B cell (primary cell): ENCODE data around the gene PSMG4. TPM values are rescaled to one million over a fixed set of nuclear protein-coding genes. Genes with fewer than 3 reads are reported as not detected.

Experiments used
- ATAC-seq: fragments of 200-7000 bp; cut with Tn5 transposase; one replicate; pipeline ENCODE4 v1.10.0; 2021; ENCODE audit warnings: low read depth, mild to moderate bottlenecking, moderate number of reproducible peaks, moderate library complexity
- CTCF ChIA-PET: fragments of 350-600 bp; sonication (Branson Sonifier 250); formaldehyde crosslinking; loops from one replicate; lab custom pipeline; 2021; ENCODE audit warnings: antibody characterized with exemption, inconsistent platforms; lab: Charles Lee
- POLR2A ChIA-PET: fragments of 350-600 bp; sonication (Branson Sonifier 250); formaldehyde crosslinking; loops from one replicate; lab custom pipeline; 2021; ENCODE audit warnings: antibody characterized with exemption; lab: Charles Lee
- DNase-seq: peaks from one replicate; pipeline ENCODE4 v3.0.0; 2013
- H2AFZ ChIP-seq: 2 replicates; pipeline ENCODE4 v1.6.1; 2012; ENCODE audit warnings: mild to moderate bottlenecking, low read depth, low read length; ENCODE audit not compliant: insufficient read depth, poor library complexity, severe bottlenecking
- H3K27ac ChIP-seq, 2 donors: 1 replicate in 1 of 2; 2 replicates in 1 of 2; pipeline ENCODE4 v1.5.1; 2012 to 2013; ENCODE audit warnings: low read length in 2 of 2, mild to moderate bottlenecking in 2 of 2, moderate library complexity in 1 of 2
- H3K27me3 ChIP-seq, 4 experiments: fragments of 200-600 bp in 1 of 4; sonication (generic) in 1 of 4; replicated peaks in 1 of 4; 1 replicate in 2 of 4; 2 replicates in 2 of 4; pipeline versions ENCODE4 v1.6.1 to v1.7.0; 2013 to 2016; ENCODE audit warnings: low read length in 3 of 4, mild to moderate bottlenecking in 2 of 4, mixed read lengths in 1 of 4, moderate library complexity in 1 of 4; ENCODE audit not compliant: insufficient read depth in 4 of 4, control insufficient read depth in 3 of 4; ENCODE audit errors: control extremely low read depth in 1 of 4
- H3K36me3 ChIP-seq, 2 experiments: replicated peaks in 1 of 2; 1 replicate in 1 of 2; 2 replicates in 1 of 2; pipeline versions ENCODE4 v1.6.1 to v1.7.1; 2013; ENCODE audit warnings: low read length in 1 of 2; ENCODE audit not compliant: insufficient read depth in 2 of 2, control insufficient read depth in 1 of 2; ENCODE audit errors: control extremely low read depth in 1 of 2, extremely low read depth in 1 of 2
- H3K4me1 ChIP-seq, 2 donors: fragments of 200-600 bp in 1 of 2; sonication (generic) in 1 of 2; 1 replicate in 1 of 2; 2 replicates in 1 of 2; pipeline versions ENCODE4 v1.5.1 to v1.6.1; 2013 to 2017; ENCODE audit warnings: low read length in 2 of 2; ENCODE audit not compliant: control insufficient read depth in 2 of 2, insufficient read depth in 2 of 2
- H3K4me2 ChIP-seq: replicated peaks from 2 replicates; pipeline ENCODE3; 2012; ENCODE audit warnings: mild to moderate bottlenecking, low read depth, low read length; ENCODE audit not compliant: poor library complexity, severe bottlenecking
- H3K4me3 ChIP-seq, 5 experiments: fragments of 200-600 bp in 1 of 5; sonication (generic) in 1 of 5; 1 replicate in 3 of 5; 2 replicates in 2 of 5; pipeline versions ENCODE4 v1.5.1 to v1.7.0; 2011 to 2016; ENCODE audit warnings: low read length in 4 of 5, mild to moderate bottlenecking in 4 of 5, low read depth in 2 of 5, control low read depth in 1 of 5, moderate library complexity in 1 of 5; ENCODE audit not compliant: insufficient read depth in 1 of 5; ENCODE audit errors: control extremely low read depth in 1 of 5, extremely low read depth in 1 of 5
- H3K79me2 ChIP-seq: fragments of 200-600 bp; sonication (generic); one replicate; pipeline ENCODE4 v1.6.0; 2016; ENCODE audit warnings: low read length; ENCODE audit not compliant: control insufficient read depth, insufficient read depth
- H3K9ac ChIP-seq: fragments of 200-600 bp; sonication (generic); 2 replicates; pipeline ENCODE4 v1.6.1; 2017; ENCODE audit warnings: mild to moderate bottlenecking, low read length, moderate library complexity
- H3K9me3 ChIP-seq, 3 donors: one replicate each; pipeline versions ENCODE4 v1.6.1 to v1.7.1; 2013; ENCODE audit warnings: low read length in 2 of 3; ENCODE audit not compliant: control insufficient read depth in 2 of 3, insufficient read depth in 1 of 3; ENCODE audit errors: control extremely low read depth in 1 of 3
- H4K20me1 ChIP-seq: 2 replicates; pipeline ENCODE4 v1.6.0; 2012; ENCODE audit warnings: mild to moderate bottlenecking, low read length; ENCODE audit not compliant: insufficient read depth, control insufficient read depth, poor library complexity, severe bottlenecking
- H3K27ac Mint-ChIP-seq: one replicate; pipeline ENCODE4 v1.8.0; 2021; ENCODE audit warnings: mixed read lengths
- H3K27me3 Mint-ChIP-seq: one replicate; pipeline ENCODE4 v1.8.0; 2021; ENCODE audit warnings: mixed read lengths
- H3K4me1 Mint-ChIP-seq: one replicate; pipeline ENCODE4 v1.8.0; 2021; ENCODE audit warnings: mixed read lengths
- H3K4me3 Mint-ChIP-seq: one replicate; pipeline ENCODE4 v1.8.0; 2021; ENCODE audit warnings: mixed read lengths
- H3K9me3 Mint-ChIP-seq: one replicate; pipeline ENCODE4 v1.8.0; 2022; ENCODE audit warnings: mixed read lengths; ENCODE audit not compliant: insufficient read depth
- CTCF ChIP-seq: fragments of 200-600 bp; IDR thresholded peaks from one replicate; pipeline ENCODE4 v1.8.0; 2022; ENCODE audit warnings: antibody characterized with exemption, mild to moderate bottlenecking
- EZH2 ChIP-seq: IDR thresholded peaks from 2 replicates; pipeline ENCODE4 v1.6.1; 2012; ENCODE audit warnings: borderline replicate concordance, low read depth, mild to moderate bottlenecking, moderate library complexity, low read length; ENCODE audit not compliant: insufficient read depth, poor library complexity, severe bottlenecking
- WGBS: methylation state at CpG from one replicate; pipeline ENCODE4 v1.1.5; 2013; ENCODE audit warnings: missing lambda C conversion rate; ENCODE audit not compliant: insufficient coverage; 5-methylcytosine and 5-hydroxymethylcytosine counted together
- intact Hi-C: fragments of 100-400 bp; cut with micrococcal nuclease; formaldehyde crosslinking; loops from one replicate; pipeline ENCODE4 v1.10.0; 2022
- polyA plus RNA-seq: library from polyadenylated mRNA; depleted of rRNA; stranded (reverse); fragments of >200 nt; gene quantifications from 2 replicates; pipeline ENCODE4 v1.2.3, GENCODE V29; 2012
- total RNA-seq, 2 donors: library from RNA; stranded (reverse); fragments of 120-200 nt in 1 of 2; gene quantifications; 1 replicate in 1 of 2; 2 replicates in 1 of 2; pipeline versions ENCODE4 v1.2.3 to v1.2.4, GENCODE V29; 2013 to 2022

PSMG4 gene
- total and polyA plus RNA-seq, 2 donors (not counting 1 experiment from before 2014, with no cell fraction given): 31.9 to 42.4 TPM

- Histone ChIP-seq H3K4me1 (no peaks in the 10 kb centered on the region), H3K9ac (no peak overlapping the region), H3K36me3 (no peaks in the 10 kb centered on the region), H3K4me2 (no peak overlapping the region), H3K79me2 (no peaks in the 10 kb centered on the region), H3K27ac (no peak overlapping the region), H3K9me3 (peaks cover 0 to under 1% (median 0%) of the 10 kb centered on the region in 3 donors), H2AFZ (no peak overlapping the region), H3K27me3 (peaks cover 0 to 4% (median 0%) of the 10 kb centered on the region in 4 experiments), H3K4me3 (no peak overlapping the region), H4K20me1 (no peaks in the 10 kb centered on the region)
- no peak for DNase-seq
- no peak for ATAC-seq
- TF ChIP-seq CTCF: no peak
- TF ChIP-seq EZH2: no peak
- ChIA-PET CTCF (no interaction called here), POLR2A (no interaction called here)
- Mint-ChIP-seq H3K27me3 (peaks cover 21% of the 10 kb centered on the region), H3K27ac (no peak overlapping the region), H3K9me3 (no peaks in the 10 kb centered on the region), H3K4me3 (no peak overlapping the region), H3K4me1 (no peaks in the 10 kb centered on the region)
- intact Hi-C loops: no loop called here
- WGBS: 90% methylated on average over 9 of the region's 11 CpGs
These were observed 54.0 kb downstream of the PSMG4 start for GRCh38 chr6:3312604-3313231.

- POLR2A ChIA-PET: no interaction called here
- intact Hi-C loops: no loop called here
- no peak for TF ChIP-seq CTCF
- TF ChIP-seq EZH2: no peak
These were observed 55.4 kb downstream of the PSMG4 start for GRCh38 chr6:3314176-3314575.

More at GRCh38 chr6:3314176-3314575, 55.4 kb downstream of the PSMG4 start:
- no peaks in the 10 kb centered on the region for H3K79me2 ChIP-seq
- H3K4me3 ChIP-seq: no peak overlapping the region
- DNase-seq (no peak), ATAC-seq (no peak)
- 100% methylated on average over 2 of the region's 7 CpGs for WGBS
- Mint-ChIP-seq H3K9me3 (no peaks in the 10 kb centered on the region), H3K4me1 (peaks cover 9% of the 10 kb centered on the region), H3K27ac (no peak overlapping the region), H3K4me3 (no peak overlapping the region), H3K27me3 (peaks cover 30% of the 10 kb centered on the region)
- H3K27ac ChIP-seq: no peak overlapping the region
- peaks cover 0 to 8% (median 0%) of the 10 kb centered on the region in 4 experiments for H3K27me3 ChIP-seq
- H3K9me3 ChIP-seq: peaks cover 0 to 2% (median 0%) of the 10 kb centered on the region in 3 donors
- no peaks in the 10 kb centered on the region for H4K20me1 ChIP-seq
- H3K9ac ChIP-seq: no peak overlapping the region
- no peaks in the 10 kb centered on the region for H3K36me3 ChIP-seq
- peaks cover 4 to 7% of the 10 kb centered on the region in 2 donors for H3K4me1 ChIP-seq
- no peak overlapping the region for H3K4me2 ChIP-seq
- no peak overlapping the region for H2AFZ ChIP-seq
- CTCF ChIA-PET: no interaction called here
